ENCODE data around the gene NDUFS4. TPM values are rescaled to one million over a fixed set of nuclear protein-coding genes. Genes with fewer than 3 reads are reported as not detected.
"Not testable (repeated sequence)": the region's sequence is repeated elsewhere in the genome, so short reads cannot be mapped to it uniquely, and the experiment has no call there.

The NDUFS4 gene
- total RNA-seq, 2 experiments from 2014 or later = 53.0 to 53.4 TPM

GRCh38 chr5:53576674-53577073, 16.2 kb downstream of the NDUFS4 start:
- no peak for DNase-seq
- no peak for ATAC-seq
- H3K27me3 Mint-ChIP-seq (ENCODE audit: low read depth) = no peaks in the 10 kb centered on the region
- POLR2A ChIA-PET = no interaction called here
- no peak overlapping the region for H3K27ac Mint-ChIP-seq
- CTCF ChIA-PET = interaction anchor here (1.1 kb wide), 1 partner anchor 14 kb away, joined by 3 read pairs; no protein-coding TSS in a partner anchor
- H3K4me1 Mint-ChIP-seq (ENCODE audit: low read depth) = no peaks in the 10 kb centered on the region
- H3K36me3 Mint-ChIP-seq (ENCODE audit: low read depth) = peaks cover 13% of the 10 kb centered on the region
- no peak overlapping the region for H3K4me3 Mint-ChIP-seq
- no peaks in the 10 kb centered on the region for H3K9me3 Mint-ChIP-seq (ENCODE audit: insufficient read depth)

- ChIA-PET POLR2A (no interaction called here), CTCF (no interaction called here)
- Mint-ChIP-seq H3K27ac (no peak overlapping the region), H3K27me3 (ENCODE audit: low read depth) (no peaks in the 10 kb centered on the region), H3K9me3 (ENCODE audit: insufficient read depth) (no peaks in the 10 kb centered on the region), H3K4me3 (no peak overlapping the region), H3K36me3 (ENCODE audit: low read depth) (peaks cover 13% of the 10 kb centered on the region), H3K4me1 (ENCODE audit: low read depth) (no peaks in the 10 kb centered on the region)
- DNase-seq = no peak
- ATAC-seq = no peak
Measured at GRCh38 chr5:53578854-53579253, 18.4 kb downstream of the NDUFS4 start.

GRCh38 chr5:53580547-53580946, 20.1 kb downstream of the NDUFS4 start:
- ATAC-seq = no peak

GRCh38 chr5:53582225-53582624, 21.8 kb downstream of the NDUFS4 start:
- CTCF ChIA-PET = no interaction called here
- DNase-seq (no peak), ATAC-seq (no peak)
- Mint-ChIP-seq H3K9me3 (ENCODE audit: insufficient read depth) (no peaks in the 10 kb centered on the region), H3K36me3 (ENCODE audit: low read depth) (peaks cover 7% of the 10 kb centered on the region), H3K27me3 (ENCODE audit: low read depth) (no peaks in the 10 kb centered on the region), H3K27ac (no peak overlapping the region), H3K4me3 (no peak overlapping the region), H3K4me1 (ENCODE audit: low read depth) (no peaks in the 10 kb centered on the region)
- POLR2A ChIA-PET = no interaction called here

More at GRCh38 chr5:53580547-53580946, 20.1 kb downstream of the NDUFS4 start:
- H3K27me3 Mint-ChIP-seq (ENCODE audit: low read depth) = no peaks in the 10 kb centered on the region
- peaks cover 17% of the 10 kb centered on the region for H3K36me3 Mint-ChIP-seq (ENCODE audit: low read depth)
- no peak overlapping the region for H3K4me3 Mint-ChIP-seq
- no peak for DNase-seq
- no peaks in the 10 kb centered on the region for H3K9me3 Mint-ChIP-seq (ENCODE audit: insufficient read depth)
- ChIA-PET POLR2A (no interaction called here), CTCF (no interaction called here)
- H3K27ac Mint-ChIP-seq = no peak overlapping the region
- H3K4me1 Mint-ChIP-seq (ENCODE audit: low read depth) = no peaks in the 10 kb centered on the region

GRCh38 chr5:53590759-53591158, 30.3 kb downstream of the NDUFS4 start:
- Mint-ChIP-seq H3K4me1 (ENCODE audit: low read depth) (peaks cover 1% of the 10 kb centered on the region), H3K27ac (no peak overlapping the region), H3K27me3 (ENCODE audit: low read depth) (no peaks in the 10 kb centered on the region), H3K9me3 (ENCODE audit: insufficient read depth) (no peaks in the 10 kb centered on the region), H3K36me3 (ENCODE audit: low read depth) (peaks cover 6% of the 10 kb centered on the region), H3K4me3 (no peak overlapping the region)
- ATAC-seq (no peak), DNase-seq (no peak)
- ChIA-PET CTCF (no interaction called here), POLR2A (no interaction called here)

GRCh38 chr5:53594419-53594818, 34.0 kb downstream of the NDUFS4 start:
- ChIA-PET POLR2A (no interaction called here), CTCF (no interaction called here)
- H3K27ac Mint-ChIP-seq = no peak overlapping the region
- H3K4me1 Mint-ChIP-seq (ENCODE audit: low read depth) = peaks cover 1% of the 10 kb centered on the region
- no peaks in the 10 kb centered on the region for H3K27me3 Mint-ChIP-seq (ENCODE audit: low read depth)
- H3K4me3 Mint-ChIP-seq = no peak overlapping the region
- no peak for ATAC-seq
- no peaks in the 10 kb centered on the region for H3K9me3 Mint-ChIP-seq (ENCODE audit: insufficient read depth)
- no peak for DNase-seq
- H3K36me3 Mint-ChIP-seq (ENCODE audit: low read depth) = peaks cover 2% of the 10 kb centered on the region

- ChIA-PET CTCF (no interaction called here), POLR2A (no interaction called here)
- no peaks in the 10 kb centered on the region for H3K9me3 Mint-ChIP-seq (ENCODE audit: insufficient read depth)
- H3K36me3 Mint-ChIP-seq (ENCODE audit: low read depth) = peaks cover 5% of the 10 kb centered on the region
- H3K27ac Mint-ChIP-seq = no peak overlapping the region
- H3K4me1 Mint-ChIP-seq (ENCODE audit: low read depth) = peaks cover 1% of the 10 kb centered on the region
- H3K4me3 Mint-ChIP-seq = no peak overlapping the region
- no peaks in the 10 kb centered on the region for H3K27me3 Mint-ChIP-seq (ENCODE audit: low read depth)
- ATAC-seq (no peak), DNase-seq (no peak)
Measured at GRCh38 chr5:53597894-53598293, 37.5 kb downstream of the NDUFS4 start.

- Mint-ChIP-seq H3K27ac (no peak overlapping the region), H3K9me3 (ENCODE audit: insufficient read depth) (no peaks in the 10 kb centered on the region), H3K36me3 (ENCODE audit: low read depth) (peaks cover 28% of the 10 kb centered on the region), H3K4me1 (ENCODE audit: low read depth) (no peaks in the 10 kb centered on the region), H3K27me3 (ENCODE audit: low read depth) (no peaks in the 10 kb centered on the region), H3K4me3 (no peak overlapping the region)
- ATAC-seq (no peak), DNase-seq (no peak)
- ChIA-PET POLR2A (no interaction called here), CTCF (no interaction called here)
Measured at GRCh38 chr5:53601570-53601969, 41.1 kb downstream of the NDUFS4 start.

- CTCF ChIA-PET = no interaction called here
- Mint-ChIP-seq H3K27ac (no peak overlapping the region), H3K27me3 (ENCODE audit: low read depth) (no peaks in the 10 kb centered on the region), H3K4me3 (no peak overlapping the region), H3K4me1 (ENCODE audit: low read depth) (no peaks in the 10 kb centered on the region), H3K9me3 (ENCODE audit: insufficient read depth) (no peaks in the 10 kb centered on the region), H3K36me3 (ENCODE audit: low read depth) (peaks cover 34% of the 10 kb centered on the region)
- no peak for ATAC-seq
- no peak for DNase-seq
- POLR2A ChIA-PET = no interaction called here
Measured at GRCh38 chr5:53603009-53603687, 42.7 kb downstream of the NDUFS4 start.

GRCh38 chr5:53604309-53604708, 43.9 kb downstream of the NDUFS4 start:
- H3K36me3 Mint-ChIP-seq (ENCODE audit: low read depth) = peaks cover 41% of the 10 kb centered on the region
- no peaks in the 10 kb centered on the region for H3K4me1 Mint-ChIP-seq (ENCODE audit: low read depth)
- H3K27ac Mint-ChIP-seq = no peak overlapping the region
- ChIA-PET POLR2A (no interaction called here), CTCF (no interaction called here)
- H3K27me3 Mint-ChIP-seq (ENCODE audit: low read depth) = no peaks in the 10 kb centered on the region
- H3K9me3 Mint-ChIP-seq (ENCODE audit: insufficient read depth) = no peaks in the 10 kb centered on the region
- no peak for ATAC-seq
- no peak for DNase-seq
- no peak overlapping the region for H3K4me3 Mint-ChIP-seq

GRCh38 chr5:53607886-53608285, 47.4 kb downstream of the NDUFS4 start:
- Mint-ChIP-seq H3K4me3 (no peak overlapping the region), H3K27me3 (ENCODE audit: low read depth) (no peaks in the 10 kb centered on the region), H3K9me3 (ENCODE audit: insufficient read depth) (no peaks in the 10 kb centered on the region), H3K4me1 (ENCODE audit: low read depth) (no peaks in the 10 kb centered on the region), H3K36me3 (ENCODE audit: low read depth) (peaks cover 41% of the 10 kb centered on the region), H3K27ac (no peak overlapping the region)
- ATAC-seq (no peak), DNase-seq (no peak)
- POLR2A ChIA-PET = no interaction called here
- CTCF ChIA-PET = no interaction called here

GRCh38 chr5:53608897-53609296, 48.5 kb downstream of the NDUFS4 start:
- DNase-seq; ATAC-seq; H3K9me3 Mint-ChIP-seq (ENCODE audit: insufficient read depth); H3K27me3 Mint-ChIP-seq (ENCODE audit: low read depth); H3K27ac Mint-ChIP-seq; H3K4me3 Mint-ChIP-seq; POLR2A ChIA-PET; CTCF ChIA-PET; H3K4me1 Mint-ChIP-seq (ENCODE audit: low read depth): not testable (repeated sequence)
- peaks cover 41% of the 10 kb centered on the region for H3K36me3 Mint-ChIP-seq (ENCODE audit: low read depth)

GRCh38 chr5:53613061-53613460, 52.6 kb downstream of the NDUFS4 start:
- Mint-ChIP-seq H3K27ac (no peak overlapping the region), H3K4me1 (ENCODE audit: low read depth) (no peaks in the 10 kb centered on the region), H3K27me3 (ENCODE audit: low read depth) (no peaks in the 10 kb centered on the region), H3K4me3 (no peak overlapping the region), H3K9me3 (ENCODE audit: insufficient read depth) (no peaks in the 10 kb centered on the region), H3K36me3 (ENCODE audit: low read depth) (peaks cover 14% of the 10 kb centered on the region)
- no peak for ATAC-seq
- ChIA-PET POLR2A (no interaction called here), CTCF (no interaction called here)
- no peak for DNase-seq

Data from activated CD8-positive, alpha-beta T cell treated with anti-CD3 and anti-CD28 coated beads, Interleukin-2, amount 10 ng/mL, durations not matched to agents 7 days and 5 days (primary cell).